GM12878 (cell line): ENCODE results near the gene YARS1. TPM values are rescaled to one million over a fixed set of nuclear protein-coding genes. Genes with fewer than 3 reads are reported as not detected.
A peak's percentile ranks its signal among the peaks of the same experiment; 100 is the strongest.

Experiments
- BHLHE40 ChIP-seq, 2 experiments: fragments of 450-650 bp in 1 of 2; IDR thresholded peaks; 2 replicates each; pipeline ENCODE4 v1.6.1; 2011 to 2017; ENCODE audit warnings: low read depth in 2 of 2, borderline replicate concordance in 1 of 2, improper control_type of control experiment in 1 of 2, low read length in 1 of 2, mild to moderate bottlenecking in 1 of 2
- CREM ChIP-seq: IDR thresholded peaks from 2 replicates; pipeline ENCODE4 v1.6.1; 2014; ENCODE audit warnings: antibody characterized with exemption, low read depth
- KDM1A ChIP-seq: fragments of 200-600 bp; sonication (generic); IDR thresholded peaks from 2 replicates; pipeline ENCODE4 v1.6.1; 2016; ENCODE audit warnings: borderline replicate concordance
- PAX5 ChIP-seq: IDR thresholded peaks from 2 replicates; pipeline ENCODE4 v1.6.1; 2011; ENCODE audit warnings: low read depth, low read length, borderline replicate concordance
- PML ChIP-seq: IDR thresholded peaks from 2 replicates; pipeline ENCODE4 v1.6.1; 2012; ENCODE audit warnings: low read length, inconsistent platforms
- POLR2AphosphoS2 ChIP-seq: IDR thresholded peaks from 2 replicates; pipeline ENCODE4 v1.6.1; 2011; ENCODE audit warnings: low read depth, mild to moderate bottlenecking, low read length, improper control_type of control experiment, moderate library complexity
- RCOR1 ChIP-seq: conservative IDR thresholded peaks from 2 replicates; pipeline ENCODE4 v1.6.1; 2012; ENCODE audit warnings: low read depth, low read length, improper control_type of control experiment
- RUNX3 ChIP-seq: IDR thresholded peaks from 2 replicates; pipeline ENCODE4 v1.6.1; 2012; ENCODE audit warnings: low read length, inconsistent platforms
- SMAD5 ChIP-seq: IDR thresholded peaks from 2 replicates; pipeline ENCODE4 v1.6.1; 2016; ENCODE audit warnings: antibody characterized with exemption, low read depth
- STAT1 ChIP-seq: fragments of 450-650 bp; conservative IDR thresholded peaks from 2 replicates; pipeline ENCODE4 v1.6.1; 2014; ENCODE audit warnings: antibody characterized with exemption, mild to moderate bottlenecking
- USF2 ChIP-seq: IDR thresholded peaks from 2 replicates; pipeline ENCODE4 v1.6.1; 2011; ENCODE audit warnings: low read depth, low read length, improper control_type of control experiment, borderline replicate concordance
- ZBTB4 ChIP-seq: fragments of 450-650 bp; formaldehyde crosslinking; IDR thresholded peaks from 2 replicates; pipeline ENCODE4 v1.4.0; 2022; ENCODE audit warnings: mild to moderate bottlenecking, moderate library complexity
- ZNF207 ChIP-seq: fragments of 450-650 bp; IDR thresholded peaks from 2 replicates; pipeline ENCODE4 v1.6.1; 2014; ENCODE audit warnings: antibody characterized with exemption, mild to moderate bottlenecking, borderline replicate concordance
- ZNF592 ChIP-seq: fragments of 450-650 bp; IDR thresholded peaks from 2 replicates; pipeline ENCODE4 v1.6.1; 2017; ENCODE audit warnings: mild to moderate bottlenecking, moderate library complexity
- polyA plus RNA-seq, 11 experiments: library from polyadenylated mRNA; depleted of rRNA in 4 of 11; unstranded in 6 of 11; stranded (reverse) in 5 of 11; fragments of >200 nt; fragmentation: Nextera tagmentation in 4 of 11; fragmentation: Illumina TruSeq in 1 of 11; extraction: Ambion mirVana in 4 of 11; extraction: Trizol in 1 of 11; gene quantifications; 1 replicate in 1 of 11; 2 replicates in 10 of 11; pipeline versions ENCODE4 v1.2.1 to v1.2.3, GENCODE V29; 2011 to 2016; ENCODE audit warnings: inconsistent platforms in 2 of 11, missing spikeins in 2 of 11, low read depth in 1 of 11
- total RNA-seq, 4 experiments: library from RNA; depleted of rRNA in 3 of 4; stranded (reverse); fragments of >200 nt in 3 of 4; fragmentation: Illumina TruSeq in 1 of 4; extraction: Trizol in 1 of 4; gene quantifications; 2 replicates each; pipeline versions ENCODE4 v1.2.1 to v1.2.3, GENCODE V29; 2013 to 2021
- TF ChIP-seq, protein P1 (sequence below): IDR thresholded peaks from 2 replicates; pipeline ENCODE4 v1.6.1; 2012; ENCODE audit warnings: mild to moderate bottlenecking, low read depth, low read length

YARS1 gene
- total and polyA plus RNA-seq, 10 of the 15 experiments (the other 5 are each of a cell fraction or from before 2014, with no cell fraction given), result 39.9 to 202 (median 136) TPM

- TF ChIP-seq, protein P1, sequence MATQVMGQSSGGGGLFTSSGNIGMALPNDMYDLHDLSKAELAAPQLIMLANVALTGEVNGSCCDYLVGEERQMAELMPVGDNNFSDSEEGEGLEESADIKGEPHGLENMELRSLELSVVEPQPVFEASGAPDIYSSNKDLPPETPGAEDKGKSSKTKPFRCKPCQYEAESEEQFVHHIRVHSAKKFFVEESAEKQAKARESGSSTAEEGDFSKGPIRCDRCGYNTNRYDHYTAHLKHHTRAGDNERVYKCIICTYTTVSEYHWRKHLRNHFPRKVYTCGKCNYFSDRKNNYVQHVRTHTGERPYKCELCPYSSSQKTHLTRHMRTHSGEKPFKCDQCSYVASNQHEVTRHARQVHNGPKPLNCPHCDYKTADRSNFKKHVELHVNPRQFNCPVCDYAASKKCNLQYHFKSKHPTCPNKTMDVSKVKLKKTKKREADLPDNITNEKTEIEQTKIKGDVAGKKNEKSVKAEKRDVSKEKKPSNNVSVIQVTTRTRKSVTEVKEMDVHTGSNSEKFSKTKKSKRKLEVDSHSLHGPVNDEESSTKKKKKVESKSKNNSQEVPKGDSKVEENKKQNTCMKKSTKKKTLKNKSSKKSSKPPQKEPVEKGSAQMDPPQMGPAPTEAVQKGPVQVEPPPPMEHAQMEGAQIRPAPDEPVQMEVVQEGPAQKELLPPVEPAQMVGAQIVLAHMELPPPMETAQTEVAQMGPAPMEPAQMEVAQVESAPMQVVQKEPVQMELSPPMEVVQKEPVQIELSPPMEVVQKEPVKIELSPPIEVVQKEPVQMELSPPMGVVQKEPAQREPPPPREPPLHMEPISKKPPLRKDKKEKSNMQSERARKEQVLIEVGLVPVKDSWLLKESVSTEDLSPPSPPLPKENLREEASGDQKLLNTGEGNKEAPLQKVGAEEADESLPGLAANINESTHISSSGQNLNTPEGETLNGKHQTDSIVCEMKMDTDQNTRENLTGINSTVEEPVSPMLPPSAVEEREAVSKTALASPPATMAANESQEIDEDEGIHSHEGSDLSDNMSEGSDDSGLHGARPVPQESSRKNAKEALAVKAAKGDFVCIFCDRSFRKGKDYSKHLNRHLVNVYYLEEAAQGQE, result no peak
- no peak for TF ChIP-seq PAX5
- TF ChIP-seq RCOR1, result no peak
- TF ChIP-seq PML, result no peak
- TF ChIP-seq RUNX3, result no peak
- TF ChIP-seq CREM, result 0 out of 2 replicates have a peak, but pooled peaks have one; percentile 23
- no peak for TF ChIP-seq ZBTB4 (CRISPR knock-in tag)
- no peak for TF ChIP-seq STAT1
- no peak; the same call in 1 of the 2 replicates for TF ChIP-seq POLR2AphosphoS2
- no peak for TF ChIP-seq KDM1A
- TF ChIP-seq SMAD5, result no peak
- TF ChIP-seq ZNF207, result no peak
- no peak for TF ChIP-seq ZNF592
- TF ChIP-seq USF2, result no peak
- TF ChIP-seq BHLHE40 (IDR thresholded peaks at IDR 0.05; ENCODE audit: borderline replicate concordance in 1 of 2, low read depth in 2 of 2, low read length in 1 of 2), result no peak
These were observed 943 bp upstream of the YARS1 start (continued) for GRCh38 chr1:32817815-32818786.
